Lower leg skin (tissue), 4 donors: ENCODE results near the gene ABCA6. TPM values are rescaled to one million over a fixed set of nuclear protein-coding genes. Genes with fewer than 3 reads are reported as not detected.

ENCODE experiments used
- DNase-seq, 2 donors: peaks; one replicate each; pipeline ENCODE4 v3.0.0-alpha.2; 2019; ENCODE audit warnings: low spot score in 2 of 2
- H3K4me3 ChIP-seq: fragments of 200-600 bp; sonication (generic); 2 replicates; pipeline ENCODE4 v1.5.1; 2017; ENCODE audit warnings: mild to moderate bottlenecking, low read depth; ENCODE audit not compliant: poor library complexity, severe bottlenecking
- POLR2A ChIP-seq, 2 donors: fragments of 450-650 bp; IDR thresholded peaks; one replicate each; pipeline ENCODE4 v1.6.1; 2016 to 2017; ENCODE audit warnings: antibody characterized with exemption in 2 of 2, mild to moderate bottlenecking in 1 of 2, moderate library complexity in 1 of 2
- WGBS, 2 donors: methylation state at CpG; one replicate each; pipeline ENCODE4 v1.1.5; 2018; 5-methylcytosine and 5-hydroxymethylcytosine counted together
- intact Hi-C: fragments of 100-400 bp; cut with DNase I; formaldehyde crosslinking; loops from one replicate; pipeline ENCODE4 v1.15.0; 2023; ENCODE audit warnings: low total_unique reads
- total RNA-seq, 4 donors: library from RNA; depleted of rRNA; stranded (reverse); fragments of >200 nt; gene quantifications; one replicate each; pipeline ENCODE4 v1.1.0, GENCODE V29; 2016
- TF ChIP-seq, protein P1 (sequence below), 3 donors: fragments of 450-650 bp; IDR thresholded peaks; one replicate each; pipeline ENCODE4 v1.5.1; 2016; ENCODE audit warnings: antibody characterized with exemption in 3 of 3, mild to moderate bottlenecking in 3 of 3, moderate library complexity in 2 of 3

Gene ABCA6
- total RNA-seq, 4 donors from 2014 or later: 16.3 to 29.0 (median 16.8) TPM

DNA sequence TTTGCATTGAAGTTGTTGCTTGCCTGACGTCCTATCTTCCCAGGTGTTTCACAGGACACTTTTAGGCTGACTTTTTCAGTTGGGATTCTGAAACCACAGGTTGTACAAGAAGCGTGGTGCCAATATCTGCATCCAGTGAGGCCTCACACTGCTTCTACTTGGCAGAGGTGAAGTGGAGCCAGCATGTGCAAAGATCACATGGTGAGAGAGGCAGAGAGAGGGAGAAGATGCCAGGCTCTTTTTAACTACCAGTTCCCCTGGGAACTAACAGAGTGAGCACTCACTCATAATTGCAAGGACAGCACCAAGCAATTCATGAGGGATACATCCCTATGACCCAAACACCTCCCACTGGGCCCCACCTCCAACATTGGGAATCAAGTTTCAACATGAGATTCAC is 5.8 kb upstream of the ABCA6 start:
- TF ChIP-seq POLR2A (IDR thresholded peaks at IDR 0.05): no peak
- TF ChIP-seq, protein P1, sequence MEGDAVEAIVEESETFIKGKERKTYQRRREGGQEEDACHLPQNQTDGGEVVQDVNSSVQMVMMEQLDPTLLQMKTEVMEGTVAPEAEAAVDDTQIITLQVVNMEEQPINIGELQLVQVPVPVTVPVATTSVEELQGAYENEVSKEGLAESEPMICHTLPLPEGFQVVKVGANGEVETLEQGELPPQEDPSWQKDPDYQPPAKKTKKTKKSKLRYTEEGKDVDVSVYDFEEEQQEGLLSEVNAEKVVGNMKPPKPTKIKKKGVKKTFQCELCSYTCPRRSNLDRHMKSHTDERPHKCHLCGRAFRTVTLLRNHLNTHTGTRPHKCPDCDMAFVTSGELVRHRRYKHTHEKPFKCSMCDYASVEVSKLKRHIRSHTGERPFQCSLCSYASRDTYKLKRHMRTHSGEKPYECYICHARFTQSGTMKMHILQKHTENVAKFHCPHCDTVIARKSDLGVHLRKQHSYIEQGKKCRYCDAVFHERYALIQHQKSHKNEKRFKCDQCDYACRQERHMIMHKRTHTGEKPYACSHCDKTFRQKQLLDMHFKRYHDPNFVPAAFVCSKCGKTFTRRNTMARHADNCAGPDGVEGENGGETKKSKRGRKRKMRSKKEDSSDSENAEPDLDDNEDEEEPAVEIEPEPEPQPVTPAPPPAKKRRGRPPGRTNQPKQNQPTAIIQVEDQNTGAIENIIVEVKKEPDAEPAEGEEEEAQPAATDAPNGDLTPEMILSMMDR (IDR thresholded peaks at IDR 0.05): no peak
- DNase-seq: no peak
- intact Hi-C loops: no loop called here
- H3K4me3 ChIP-seq: no peak overlapping the region
- 78 to 86% methylated on average over 2 of the region's 2 CpGs for WGBS, 2 donors

DNA sequence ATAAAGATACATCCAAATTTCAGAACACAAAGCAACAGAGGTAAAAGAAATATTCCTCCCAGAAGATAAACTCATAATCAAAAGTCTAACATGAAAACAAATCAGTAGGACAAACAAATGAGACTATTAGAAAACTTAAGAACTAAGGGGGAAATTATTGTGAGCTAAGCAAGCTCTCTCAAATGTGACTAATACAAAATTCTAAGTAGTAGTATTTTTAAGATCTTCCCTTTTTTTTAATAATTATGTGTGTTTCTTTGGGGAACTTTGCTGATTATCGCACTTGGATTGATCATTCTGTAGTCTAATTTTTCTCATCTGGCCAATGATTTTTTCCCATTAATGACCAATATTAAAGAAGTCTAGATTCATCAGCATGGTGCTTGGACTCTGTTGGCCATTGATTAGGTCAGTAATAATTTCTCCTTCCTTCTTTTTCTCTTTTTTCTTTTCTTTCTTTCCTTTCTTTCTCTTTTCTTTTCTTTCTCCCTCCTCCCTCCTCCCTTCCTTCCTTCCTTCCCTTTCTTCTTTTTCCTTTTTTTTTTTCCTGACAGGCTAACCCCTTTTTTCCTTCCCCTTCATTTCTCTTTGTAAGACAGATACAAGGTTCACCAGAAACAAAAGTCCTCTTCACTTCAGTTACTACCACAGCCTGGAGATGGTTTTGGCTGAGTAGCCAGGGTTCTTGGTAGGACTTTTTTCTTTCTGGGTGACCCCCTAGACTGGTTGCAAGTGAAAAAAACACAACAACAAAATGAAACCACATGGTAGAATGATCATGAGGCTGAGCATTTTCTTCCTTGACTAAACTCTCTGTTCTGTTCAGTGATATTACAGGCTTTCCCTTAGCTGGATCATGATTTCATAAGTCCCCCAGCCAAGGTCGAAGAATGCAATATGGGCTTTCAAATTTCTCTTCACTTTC is 2.9 kb upstream of the ABCA6 start:
- DNase-seq: no peak
- intact Hi-C loops: no loop called here
- TF ChIP-seq, protein P1 (IDR thresholded peaks at IDR 0.05): no peak
- no peak for TF ChIP-seq POLR2A (IDR thresholded peaks at IDR 0.05)
- 82 to 90% methylated on average over 2 of the region's 2 CpGs for WGBS, 2 donors
- no peak overlapping the region for H3K4me3 ChIP-seq

GRCh38 chr17:69143683-69144231 is 2.1 kb upstream of the ABCA6 start:
- no peak overlapping the region for H3K4me3 ChIP-seq
- intact Hi-C loops: no loop called here
- 93 to 95% methylated on average over 3 of the region's 3 CpGs for WGBS, 2 donors
- DNase-seq: no peak
- TF ChIP-seq, protein P1 (IDR thresholded peaks at IDR 0.05): no peak
- no peak for TF ChIP-seq POLR2A (IDR thresholded peaks at IDR 0.05)

DNA sequence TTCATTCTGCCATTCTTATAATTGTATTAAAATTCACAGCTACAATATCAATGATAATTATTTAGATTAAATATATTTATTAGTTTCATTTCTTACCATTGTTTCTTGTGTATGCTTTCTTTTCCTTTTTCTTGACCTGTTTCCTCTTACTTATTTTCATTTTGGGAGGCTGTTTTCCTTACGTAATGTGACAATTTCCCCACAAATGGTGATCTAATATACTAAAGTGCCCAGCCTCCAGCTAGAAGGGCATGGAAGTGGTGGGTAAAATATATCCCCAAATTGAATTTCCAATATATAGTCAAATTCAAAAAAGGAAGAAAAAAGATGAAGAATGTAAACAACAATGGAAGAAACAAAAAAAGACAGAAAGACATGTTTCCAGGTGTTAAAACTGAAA is 1.5 kb upstream of the ABCA6 start:
- intact Hi-C loops: no loop called here
- TF ChIP-seq, protein P1 (IDR thresholded peaks at IDR 0.05): no peak
- no peak for TF ChIP-seq POLR2A (IDR thresholded peaks at IDR 0.05)
- no peak for DNase-seq
- 83 to 92% methylated on average over 1 of the region's 1 CpG for WGBS, 2 donors
- no peak overlapping the region for H3K4me3 ChIP-seq

DNA sequence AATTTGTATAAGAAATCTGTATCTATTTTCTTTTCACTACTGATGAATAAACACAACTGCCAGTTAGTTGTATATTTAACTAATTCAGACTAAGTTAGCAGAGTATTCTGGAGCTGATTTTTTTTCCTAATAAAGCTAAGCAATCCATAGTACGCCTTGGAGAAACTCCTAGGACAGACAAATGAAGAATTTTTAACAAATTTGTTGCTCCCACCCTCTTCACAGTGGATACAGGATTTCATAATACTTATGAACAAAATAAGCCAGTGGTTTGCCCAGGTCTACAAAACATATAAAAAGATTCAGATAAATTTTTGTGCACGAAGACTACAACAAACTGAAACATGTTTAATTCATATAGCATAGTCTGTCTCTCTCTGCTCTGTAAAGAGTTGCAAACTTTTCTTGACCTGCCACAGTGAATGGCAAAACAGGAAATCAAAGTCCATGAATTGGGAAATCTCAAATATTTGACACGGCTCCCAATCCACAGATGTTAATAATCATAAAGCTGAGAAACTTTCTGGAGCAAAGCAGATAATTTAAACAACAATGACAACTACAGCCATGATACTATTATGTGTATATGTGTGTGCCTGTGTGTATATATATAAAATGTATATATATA is 594 bp upstream of the ABCA6 start:
- TF ChIP-seq, protein P1 (IDR thresholded peaks at IDR 0.05): no peak
- no peak for TF ChIP-seq POLR2A (IDR thresholded peaks at IDR 0.05)
- intact Hi-C loops: no loop called here
- H3K4me3 ChIP-seq: no peak overlapping the region
- 40 to 43% methylated on average over 3 of the region's 3 CpGs for WGBS, 2 donors
- peak in 1 of 2 donors; percentile 40 for DNase-seq
